Endothelial cell of umbilical vein (primary cell): ENCODE results near the gene GSTA5. TPM values are rescaled to one million over a fixed set of nuclear protein-coding genes. Genes with fewer than 3 reads are reported as not detected.

ENCODE experiments used
- BruUV-seq: library from RNA; stranded (reverse); fragments of 400-500 nt; replicated peaks from 2 replicates; lab custom pipeline; 2021; lab: Mats Ljungman, UMichigan
- CTCF ChIA-PET: fragments of 300-600, 350-600 bp; sonication (Branson Sonifier 250); formaldehyde crosslinking; loops from one replicate; lab custom pipeline; 2021; ENCODE audit warnings: antibody characterized with exemption, inconsistent platforms; lab: Charles Lee
- POLR2A ChIA-PET: fragments of 300-600, 350-600 bp; sonication (Branson Sonifier 250); formaldehyde crosslinking; loops from one replicate; lab custom pipeline; 2021; ENCODE audit warnings: antibody characterized with exemption, inconsistent platforms; lab: Charles Lee
- DNase-seq: peaks from one replicate; pipeline ENCODE4 v3.0.0-alpha.2; 2011; ENCODE audit warnings: low read depth, low spot score
- FAIRE-seq: peaks from 2 replicates; lab custom pipeline; 2011; peaks lifted over from hg19 to GRCh38; lab: Jason Lieb, UNC
- H2AFZ ChIP-seq: 2 replicates; pipeline ENCODE4 v1.6.0; 2012; ENCODE audit warnings: low read depth, low read length, control low read depth, inconsistent platforms
- H3K27ac ChIP-seq: 2 replicates; pipeline ENCODE4 v1.5.1; 2011; ENCODE audit warnings: low read depth, mild to moderate bottlenecking, control low read depth, low read length, moderate library complexity; ENCODE audit not compliant: insufficient read depth
- H3K27me3 ChIP-seq, 2 experiments: 2 replicates each; pipeline versions ENCODE4 v1.6.0 to v1.6.1; 2011; ENCODE audit warnings: low read length in 2 of 2, mixed read lengths in 1 of 2; ENCODE audit not compliant: control insufficient read depth in 2 of 2, insufficient read depth in 2 of 2
- H3K36me3 ChIP-seq, 2 experiments: 2 replicates in 1 of 2; 3 replicates in 1 of 2; pipeline ENCODE4 v1.5.1; 2011; ENCODE audit warnings: low read length in 2 of 2, mild to moderate bottlenecking in 1 of 2, moderate library complexity in 1 of 2; ENCODE audit not compliant: control insufficient read depth in 2 of 2, insufficient read depth in 2 of 2; ENCODE audit errors: extremely low read depth in 1 of 2
- H3K4me1 ChIP-seq: 3 replicates; pipeline ENCODE4 v1.5.1; 2011; ENCODE audit warnings: mild to moderate bottlenecking, low read length; ENCODE audit not compliant: control insufficient read depth, insufficient read depth; ENCODE audit errors: extremely low read depth
- H3K4me2 ChIP-seq: 2 replicates; pipeline ENCODE4 v1.6.1; 2011; ENCODE audit warnings: low read length, control low read depth, mixed read lengths; ENCODE audit not compliant: insufficient read depth
- H3K4me3 ChIP-seq, 3 experiments: fragments of 200-600 bp in 1 of 3; sonication (generic), shearing (Covaris generic) in 1 of 3; replicated peaks in 1 of 3; 2 replicates each; pipeline ENCODE4 v1.5.1; 2011 to 2016; ENCODE audit warnings: control low read depth in 3 of 3, low read length in 3 of 3, mild to moderate bottlenecking in 2 of 3, inconsistent platforms in 1 of 3, low read depth in 1 of 3, moderate library complexity in 1 of 3; ENCODE audit not compliant: insufficient read depth in 1 of 3
- H3K79me2 ChIP-seq: 2 replicates; pipeline ENCODE4 v1.6.0; 2012; ENCODE audit warnings: low read length, inconsistent platforms; ENCODE audit not compliant: control insufficient read depth, insufficient read depth
- H3K9ac ChIP-seq: replicated peaks from 2 replicates; pipeline ENCODE3; 2011; ENCODE audit warnings: low read length, control low read depth; ENCODE audit not compliant: insufficient read depth; ENCODE audit errors: extremely low read depth
- H3K9me1 ChIP-seq: replicated peaks from 3 replicates; pipeline ENCODE4 v1.6.0; 2011; ENCODE audit warnings: mild to moderate bottlenecking, low read length; ENCODE audit not compliant: control insufficient read depth, insufficient read depth; ENCODE audit errors: extremely low read depth
- H3K9me3 ChIP-seq: replicated peaks from 2 replicates; pipeline ENCODE4 v1.5.1; 2012; ENCODE audit warnings: low read length, inconsistent platforms; ENCODE audit not compliant: control insufficient read depth, insufficient read depth
- H4K20me1 ChIP-seq: replicated peaks from 2 replicates; pipeline ENCODE3; 2011; ENCODE audit warnings: mild to moderate bottlenecking, low read length; ENCODE audit not compliant: control insufficient read depth, insufficient read depth; ENCODE audit errors: extremely low read depth
- CTCF ChIP-seq, 2 donors: IDR thresholded peaks; 1 replicate in 1 of 2; 2 replicates in 1 of 2; pipeline ENCODE4 v1.5.1; 2011; ENCODE audit warnings: low read length in 2 of 2, mild to moderate bottlenecking in 2 of 2, moderate library complexity in 2 of 2, control low read depth in 1 of 2, inconsistent platforms in 1 of 2, low read depth in 1 of 2; ENCODE audit not compliant: insufficient read depth in 1 of 2; ENCODE audit errors: extremely low read depth in 1 of 2
- EZH2 ChIP-seq: IDR thresholded peaks from 2 replicates; pipeline ENCODE4 v1.6.1; 2012; ENCODE audit warnings: borderline replicate concordance, low read depth, mild to moderate bottlenecking, moderate library complexity, low read length, inconsistent platforms; ENCODE audit not compliant: severe bottlenecking
- FOS ChIP-seq: IDR thresholded peaks from 2 replicates; pipeline ENCODE4 v1.6.1; 2011; ENCODE audit warnings: mild to moderate bottlenecking, low read length, moderate library complexity, borderline replicate concordance; ENCODE audit not compliant: insufficient read depth
- GATA2 ChIP-seq: IDR thresholded peaks from 2 replicates; pipeline ENCODE4 v1.7.0; 2011; ENCODE audit warnings: low read depth, mild to moderate bottlenecking, moderate library complexity, mixed read lengths, low read length; ENCODE audit not compliant: insufficient read length, insufficient read depth
- JUN ChIP-seq: IDR thresholded peaks from 2 replicates; pipeline ENCODE4 v1.6.1; 2011; ENCODE audit warnings: borderline replicate concordance, low read depth; ENCODE audit not compliant: insufficient read length, insufficient read depth
- MAX ChIP-seq: IDR thresholded peaks from 2 replicates; pipeline ENCODE4 v1.6.1; 2011; ENCODE audit not compliant: insufficient read depth, insufficient read length
- MYC ChIP-seq: IDR thresholded peaks from one replicate; pipeline ENCODE4 v1.6.1; 2011; ENCODE audit warnings: mild to moderate bottlenecking, low read depth, low read length
- POLR2A ChIP-seq: IDR thresholded peaks from 2 replicates; pipeline ENCODE4 v1.6.1; 2012; ENCODE audit warnings: low read depth, mild to moderate bottlenecking, control low read depth, low read length
- POLR2AphosphoS5 ChIP-seq: IDR thresholded peaks from 2 replicates; pipeline ENCODE4 v1.6.1; 2012; ENCODE audit warnings: low read depth, mild to moderate bottlenecking, control low read depth, low read length, moderate library complexity; ENCODE audit not compliant: insufficient read depth
- dilution Hi-C: fragments of 300-500 bp; cut with MboI; formaldehyde crosslinking; loops from one replicate; pipeline ENCODE4 v1.15.0; 2019; ENCODE audit warnings: low sequenced_read_pairs; ENCODE audit not compliant: extremely low pct_ligation_motif_present
- intact Hi-C: fragments of 100-400 bp; cut with micrococcal nuclease; formaldehyde crosslinking; loops from one replicate; pipeline ENCODE4 v1.10.0; 2022
- polyA plus RNA-seq, 4 experiments: library from polyadenylated mRNA; depleted of rRNA in 3 of 4; stranded (reverse) in 3 of 4; unstranded in 1 of 4; fragments of >200 nt; gene quantifications; 2 replicates each; pipeline versions ENCODE4 v1.2.1 to v1.2.3, GENCODE V29; 2011 to 2012; ENCODE audit warnings: missing spikeins in 1 of 4
- total RNA-seq: library from RNA; stranded (reverse); gene quantifications from 2 replicates; pipeline ENCODE4 v1.2.3, GENCODE V29; 2021

The GSTA5 gene
- total and polyA plus RNA-seq, 2 donors (not counting 3 experiments of a cell fraction or from before 2014, with no cell fraction given) = not detected

- FAIRE-seq = no peak
These were observed 8.5 kb upstream of the GSTA5 start for GRCh38 chr6:52849137-52849536.

More at GRCh38 chr6:52849137-52849536, 8.5 kb upstream of the GSTA5 start:
- H3K9ac ChIP-seq = no peak overlapping the region
- no peaks in the 10 kb centered on the region for H3K4me1 ChIP-seq
- H3K9me1 ChIP-seq = no peaks in the 10 kb centered on the region
- dilution Hi-C loops = no loop called here
- no peak overlapping the region for H3K4me3 ChIP-seq
- no peaks in the 10 kb centered on the region for H3K79me2 ChIP-seq
- BruUV-seq = no TSS peak
- no peak overlapping the region for H3K4me2 ChIP-seq
- ChIA-PET POLR2A (no interaction called here), CTCF (no interaction called here)
- DNase-seq = no peak
- intact Hi-C loops = no loop called here
- TF ChIP-seq GATA2 (no peak), FOS (no peak), POLR2A (no peak), MAX (no peak), JUN (no peak), POLR2AphosphoS5 (no peak), CTCF (IDR thresholded peaks at IDR 0.05; ENCODE audit: extremely low read depth in 1 of 2, insufficient read depth in 1 of 2, low read depth in 1 of 2, low read length in 2 of 2) (no peak), MYC (no peak), EZH2 (no peak)
- no peaks in the 10 kb centered on the region for H4K20me1 ChIP-seq
- H2AFZ ChIP-seq = no peak overlapping the region
- H3K27ac ChIP-seq = no peak overlapping the region
- no peaks in the 10 kb centered on the region for H3K9me3 ChIP-seq
- no peaks in the 10 kb centered on the region for H3K36me3 ChIP-seq
- H3K27me3 ChIP-seq = no peaks in the 10 kb centered on the region
